HepG2 (cell line): ENCODE measurements around the gene UBQLN4. TPM values are rescaled to one million over a fixed set of nuclear protein-coding genes. Genes with fewer than 3 reads are reported as not detected.

ENCODE experiments used
- ASH2L ChIP-seq: fragments of 300-600, 200-600 bp; sonication (generic); IDR thresholded peaks from 2 replicates; pipeline ENCODE4 v1.7.0; 2017; ENCODE audit warnings: low read depth, mild to moderate bottlenecking, moderate library complexity, mixed read lengths, low read length; ENCODE audit not compliant: insufficient read length
- CCDC6 ChIP-seq: sonication (generic); formaldehyde crosslinking; IDR thresholded peaks from 2 replicates; pipeline ENCODE4 v1.8.1; 2022; ENCODE audit warnings: mild to moderate bottlenecking, missing genetic modification reagents, moderate library complexity
- JUNB ChIP-seq: sonication (generic); formaldehyde crosslinking; IDR thresholded peaks from 2 replicates; pipeline ENCODE4 v1.8.0; 2022; ENCODE audit warnings: missing genetic modification reagents, mild to moderate bottlenecking, borderline replicate concordance
- MTA3 ChIP-seq: sonication (generic); formaldehyde crosslinking; IDR thresholded peaks from 2 replicates; pipeline ENCODE4 v1.4.0; 2020; ENCODE audit warnings: missing genetic modification reagents
- NCOA1 ChIP-seq: sonication (generic); formaldehyde crosslinking; IDR thresholded peaks from 2 replicates; pipeline ENCODE4 v1.9.0; 2021; ENCODE audit warnings: missing genetic modification reagents
- NFIC ChIP-seq: IDR thresholded peaks from 2 replicates; pipeline ENCODE4 v1.6.1; 2012; ENCODE audit warnings: mild to moderate bottlenecking, low read length, inconsistent platforms
- PAF1 ChIP-seq: IDR thresholded peaks from 2 replicates; pipeline ENCODE4 v1.6.1; 2016; ENCODE audit warnings: missing genetic modification reagents, missing compliant biosample characterization
- PRDM4 ChIP-seq: sonication (generic); formaldehyde crosslinking; IDR thresholded peaks from 2 replicates; pipeline ENCODE4 v1.9.0; 2021; ENCODE audit warnings: missing genetic modification reagents, borderline replicate concordance
- RARA ChIP-seq: IDR thresholded peaks from 2 replicates; pipeline ENCODE4 v1.6.1; 2016; ENCODE audit warnings: missing genetic modification reagents, missing compliant biosample characterization
- RBFOX2 ChIP-seq: fragments of 200-400 bp; formaldehyde crosslinking; IDR thresholded peaks from 2 replicates; pipeline ENCODE4 v1.6.1; 2017; ENCODE audit warnings: low read depth, mild to moderate bottlenecking, low read length
- U2AF1 ChIP-seq: fragments of 200-400 bp; formaldehyde crosslinking; optimal IDR thresholded peaks from 2 replicates; pipeline ENCODE3; 2017; ENCODE audit warnings: mild to moderate bottlenecking, low read depth, low read length
- ZEB1 ChIP-seq: IDR thresholded peaks from 2 replicates; pipeline ENCODE4 v1.6.1; 2012; ENCODE audit warnings: mild to moderate bottlenecking, low read depth, inconsistent platforms; ENCODE audit not compliant: insufficient replicate concordance
- ZNF326 ChIP-seq: sonication (generic); formaldehyde crosslinking; IDR thresholded peaks from 2 replicates; pipeline ENCODE4 v1.4.0; 2020; ENCODE audit warnings: missing genetic modification reagents, borderline replicate concordance
- ZNF350 ChIP-seq: sonication (generic); formaldehyde crosslinking; IDR thresholded peaks from 2 replicates; pipeline ENCODE4 v1.4.0; 2020; ENCODE audit warnings: mild to moderate bottlenecking, low read depth, missing genetic modification reagents, borderline replicate concordance
- ZNF367 ChIP-seq: sonication (generic); formaldehyde crosslinking; IDR thresholded peaks from 2 replicates; pipeline ENCODE4 v1.4.0; 2020; ENCODE audit warnings: missing genetic modification reagents, borderline replicate concordance
- ZNF446 ChIP-seq: sonication (generic); formaldehyde crosslinking; IDR thresholded peaks from 2 replicates; pipeline ENCODE4 v1.5.0; 2020; ENCODE audit warnings: mild to moderate bottlenecking, missing genetic modification reagents
- ZNF501 ChIP-seq: sonication (generic); formaldehyde crosslinking; IDR thresholded peaks from 2 replicates; pipeline ENCODE4 v1.5.1; 2020; ENCODE audit warnings: mild to moderate bottlenecking, moderate library complexity, missing genetic modification reagents
- ZSCAN30 ChIP-seq: sonication (generic); formaldehyde crosslinking; IDR thresholded peaks from 2 replicates; pipeline ENCODE4 v1.5.0; 2020; ENCODE audit warnings: mild to moderate bottlenecking, missing genetic modification reagents
- polyA plus RNA-seq, 8 experiments: library from polyadenylated mRNA; depleted of rRNA in 3 of 8; stranded (reverse) in 7 of 8; unstranded in 1 of 8; fragments of >200 nt; fragmentation: Illumina TruSeq in 4 of 8; extraction: Trizol in 4 of 8; gene quantifications; 2 replicates each; pipeline versions ENCODE4 v1.2.1 to v1.2.3, GENCODE V29; 2011 to 2016; ENCODE audit warnings: low read depth in 4 of 8, missing spikeins in 1 of 8, mixed read lengths in 1 of 8; ENCODE audit not compliant: insufficient read depth in 1 of 8
- total RNA-seq, 5 experiments: library from RNA; depleted of rRNA; stranded (reverse); fragments of >200 nt; fragmentation: Illumina TruSeq; extraction: Trizol; gene quantifications; 2 replicates each; pipeline ENCODE4 v1.2.3, GENCODE V29; 2016; ENCODE audit warnings: low read depth in 1 of 5
- TF ChIP-seq, protein P1 (sequence below): sonication (generic); formaldehyde crosslinking; IDR thresholded peaks from 2 replicates; pipeline ENCODE4 v1.8.1; 2022; ENCODE audit warnings: low read depth, mild to moderate bottlenecking, missing genetic modification reagents
- TF ChIP-seq, protein P2 (sequence below): sonication (generic); formaldehyde crosslinking; IDR thresholded peaks from 2 replicates; pipeline ENCODE4 v1.5.0; 2020; ENCODE audit warnings: mild to moderate bottlenecking, missing genetic modification reagents

UBQLN4 gene
- total and polyA plus RNA-seq, 2 of the 13 experiments (the other 11 are each of a cell fraction or from before 2014, with no cell fraction given), result 31.5 to 39.8 TPM

GRCh38 chr1:156054500-156055280 is 1.1 kb upstream of the UBQLN4 start, which contains the start of gene LAMTOR2 (continued):
- TF ChIP-seq, protein P1, sequence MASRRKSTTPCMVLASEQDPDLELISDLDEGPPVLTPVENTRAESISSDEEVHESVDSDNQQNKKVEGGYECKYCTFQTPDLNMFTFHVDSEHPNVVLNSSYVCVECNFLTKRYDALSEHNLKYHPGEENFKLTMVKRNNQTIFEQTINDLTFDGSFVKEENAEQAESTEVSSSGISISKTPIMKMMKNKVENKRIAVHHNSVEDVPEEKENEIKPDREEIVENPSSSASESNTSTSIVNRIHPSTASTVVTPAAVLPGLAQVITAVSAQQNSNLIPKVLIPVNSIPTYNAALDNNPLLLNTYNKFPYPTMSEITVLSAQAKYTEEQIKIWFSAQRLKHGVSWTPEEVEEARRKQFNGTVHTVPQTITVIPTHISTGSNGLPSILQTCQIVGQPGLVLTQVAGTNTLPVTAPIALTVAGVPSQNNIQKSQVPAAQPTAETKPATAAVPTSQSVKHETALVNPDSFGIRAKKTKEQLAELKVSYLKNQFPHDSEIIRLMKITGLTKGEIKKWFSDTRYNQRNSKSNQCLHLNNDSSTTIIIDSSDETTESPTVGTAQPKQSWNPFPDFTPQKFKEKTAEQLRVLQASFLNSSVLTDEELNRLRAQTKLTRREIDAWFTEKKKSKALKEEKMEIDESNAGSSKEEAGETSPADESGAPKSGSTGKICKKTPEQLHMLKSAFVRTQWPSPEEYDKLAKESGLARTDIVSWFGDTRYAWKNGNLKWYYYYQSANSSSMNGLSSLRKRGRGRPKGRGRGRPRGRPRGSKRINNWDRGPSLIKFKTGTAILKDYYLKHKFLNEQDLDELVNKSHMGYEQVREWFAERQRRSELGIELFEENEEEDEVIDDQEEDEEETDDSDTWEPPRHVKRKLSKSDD (CRISPR knock-in tag), result no peak
- TF ChIP-seq U2AF1 (peak; percentile 76), NFIC (no peak; the same call in 1 of the 2 replicates), RBFOX2 (peak; percentile 77), ZNF501 (peak; percentile 89), ZNF350 (peak; percentile 84; the same call in 1 of the 2 replicates), PRDM4 (CRISPR knock-in tag) (no peak), ASH2L (peak; percentile 85), ZNF326 (CRISPR knock-in tag) (no peak), ZSCAN30 (no peak), NCOA1 (no peak), ZNF446 (CRISPR knock-in tag) (0 out of 2 replicates have a peak, but pooled peaks have one; percentile 29), ZEB1 (no peak), JUNB (no peak), PAF1 (no peak), MTA3 (CRISPR knock-in tag) (no peak), RARA (no peak; the same call in 1 of the 2 replicates), ZNF367 (CRISPR knock-in tag) (no peak), CCDC6 (CRISPR knock-in tag) (peak; percentile 45; the same call in 1 of the 2 replicates)
- TF ChIP-seq, protein P2, sequence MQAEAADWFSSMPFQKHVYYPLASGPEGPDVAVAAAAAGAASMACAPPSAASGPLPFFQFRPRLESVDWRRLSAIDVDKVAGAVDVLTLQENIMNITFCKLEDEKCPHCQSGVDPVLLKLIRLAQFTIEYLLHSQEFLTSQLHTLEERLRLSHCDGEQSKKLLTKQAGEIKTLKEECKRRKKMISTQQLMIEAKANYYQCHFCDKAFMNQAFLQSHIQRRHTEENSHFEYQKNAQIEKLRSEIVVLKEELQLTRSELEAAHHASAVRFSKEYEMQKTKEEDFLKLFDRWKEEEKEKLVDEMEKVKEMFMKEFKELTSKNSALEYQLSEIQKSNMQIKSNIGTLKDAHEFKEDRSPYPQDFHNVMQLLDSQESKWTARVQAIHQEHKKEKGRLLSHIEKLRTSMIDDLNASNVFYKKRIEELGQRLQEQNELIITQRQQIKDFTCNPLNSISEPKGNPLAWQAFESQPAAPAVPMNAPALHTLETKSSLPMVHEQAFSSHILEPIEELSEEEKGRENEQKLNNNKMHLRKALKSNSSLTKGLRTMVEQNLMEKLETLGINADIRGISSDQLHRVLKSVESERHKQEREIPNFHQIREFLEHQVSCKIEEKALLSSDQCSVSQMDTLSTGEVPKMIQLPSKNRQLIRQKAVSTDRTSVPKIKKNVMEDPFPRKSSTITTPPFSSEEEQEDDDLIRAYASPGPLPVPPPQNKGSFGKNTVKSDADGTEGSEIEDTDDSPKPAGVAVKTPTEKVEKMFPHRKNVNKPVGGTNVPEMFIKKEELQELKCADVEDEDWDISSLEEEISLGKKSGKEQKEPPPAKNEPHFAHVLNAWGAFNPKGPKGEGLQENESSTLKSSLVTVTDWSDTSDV (CRISPR knock-in tag), result no peak
